Endothelial cell of umbilical vein (primary cell): ENCODE results near the gene EFNA5. TPM values are rescaled to one million over a fixed set of nuclear protein-coding genes. Genes with fewer than 3 reads are reported as not detected.
A peak's percentile ranks its signal among the peaks of the same experiment; 100 is the strongest.

Experiments
- BruUV-seq: library from RNA; stranded (reverse); fragments of 400-500 nt; replicated peaks from 2 replicates; lab custom pipeline; 2021; lab: Mats Ljungman, UMichigan
- CTCF ChIA-PET: fragments of 300-600, 350-600 bp; sonication (Branson Sonifier 250); formaldehyde crosslinking; loops from one replicate; lab custom pipeline; 2021; ENCODE audit warnings: antibody characterized with exemption, inconsistent platforms; lab: Charles Lee
- POLR2A ChIA-PET: fragments of 300-600, 350-600 bp; sonication (Branson Sonifier 250); formaldehyde crosslinking; loops from one replicate; lab custom pipeline; 2021; ENCODE audit warnings: antibody characterized with exemption, inconsistent platforms; lab: Charles Lee
- DNase-seq: peaks from one replicate; pipeline ENCODE4 v3.0.0-alpha.2; 2011; ENCODE audit warnings: low read depth, low spot score
- FAIRE-seq: peaks from 2 replicates; lab custom pipeline; 2011; peaks lifted over from hg19 to GRCh38; lab: Jason Lieb, UNC
- H2AFZ ChIP-seq: 2 replicates; pipeline ENCODE4 v1.6.0; 2012; ENCODE audit warnings: low read depth, low read length, control low read depth, inconsistent platforms
- H3K27ac ChIP-seq: 2 replicates; pipeline ENCODE4 v1.5.1; 2011; ENCODE audit warnings: low read depth, mild to moderate bottlenecking, control low read depth, low read length, moderate library complexity; ENCODE audit not compliant: insufficient read depth
- H3K27me3 ChIP-seq, 2 experiments: 2 replicates each; pipeline versions ENCODE4 v1.6.0 to v1.6.1; 2011; ENCODE audit warnings: low read length in 2 of 2, mixed read lengths in 1 of 2; ENCODE audit not compliant: control insufficient read depth in 2 of 2, insufficient read depth in 2 of 2
- H3K36me3 ChIP-seq, 2 experiments: 2 replicates in 1 of 2; 3 replicates in 1 of 2; pipeline ENCODE4 v1.5.1; 2011; ENCODE audit warnings: low read length in 2 of 2, mild to moderate bottlenecking in 1 of 2, moderate library complexity in 1 of 2; ENCODE audit not compliant: control insufficient read depth in 2 of 2, insufficient read depth in 2 of 2; ENCODE audit errors: extremely low read depth in 1 of 2
- H3K4me1 ChIP-seq: 3 replicates; pipeline ENCODE4 v1.5.1; 2011; ENCODE audit warnings: mild to moderate bottlenecking, low read length; ENCODE audit not compliant: control insufficient read depth, insufficient read depth; ENCODE audit errors: extremely low read depth
- H3K4me2 ChIP-seq: 2 replicates; pipeline ENCODE4 v1.6.1; 2011; ENCODE audit warnings: low read length, control low read depth, mixed read lengths; ENCODE audit not compliant: insufficient read depth
- H3K4me3 ChIP-seq, 3 experiments: fragments of 200-600 bp in 1 of 3; sonication (generic), shearing (Covaris generic) in 1 of 3; replicated peaks in 1 of 3; 2 replicates each; pipeline ENCODE4 v1.5.1; 2011 to 2016; ENCODE audit warnings: control low read depth in 3 of 3, low read length in 3 of 3, mild to moderate bottlenecking in 2 of 3, inconsistent platforms in 1 of 3, low read depth in 1 of 3, moderate library complexity in 1 of 3; ENCODE audit not compliant: insufficient read depth in 1 of 3
- H3K79me2 ChIP-seq: 2 replicates; pipeline ENCODE4 v1.6.0; 2012; ENCODE audit warnings: low read length, inconsistent platforms; ENCODE audit not compliant: control insufficient read depth, insufficient read depth
- H3K9ac ChIP-seq: replicated peaks from 2 replicates; pipeline ENCODE3; 2011; ENCODE audit warnings: low read length, control low read depth; ENCODE audit not compliant: insufficient read depth; ENCODE audit errors: extremely low read depth
- H3K9me1 ChIP-seq: replicated peaks from 3 replicates; pipeline ENCODE4 v1.6.0; 2011; ENCODE audit warnings: mild to moderate bottlenecking, low read length; ENCODE audit not compliant: control insufficient read depth, insufficient read depth; ENCODE audit errors: extremely low read depth
- H3K9me3 ChIP-seq: replicated peaks from 2 replicates; pipeline ENCODE4 v1.5.1; 2012; ENCODE audit warnings: low read length, inconsistent platforms; ENCODE audit not compliant: control insufficient read depth, insufficient read depth
- H4K20me1 ChIP-seq: replicated peaks from 2 replicates; pipeline ENCODE3; 2011; ENCODE audit warnings: mild to moderate bottlenecking, low read length; ENCODE audit not compliant: control insufficient read depth, insufficient read depth; ENCODE audit errors: extremely low read depth
- CTCF ChIP-seq, 2 donors: IDR thresholded peaks; 1 replicate in 1 of 2; 2 replicates in 1 of 2; pipeline ENCODE4 v1.5.1; 2011; ENCODE audit warnings: low read length in 2 of 2, mild to moderate bottlenecking in 2 of 2, moderate library complexity in 2 of 2, control low read depth in 1 of 2, inconsistent platforms in 1 of 2, low read depth in 1 of 2; ENCODE audit not compliant: insufficient read depth in 1 of 2; ENCODE audit errors: extremely low read depth in 1 of 2
- FOS ChIP-seq: IDR thresholded peaks from 2 replicates; pipeline ENCODE4 v1.6.1; 2011; ENCODE audit warnings: mild to moderate bottlenecking, low read length, moderate library complexity, borderline replicate concordance; ENCODE audit not compliant: insufficient read depth
- GATA2 ChIP-seq: IDR thresholded peaks from 2 replicates; pipeline ENCODE4 v1.7.0; 2011; ENCODE audit warnings: low read depth, mild to moderate bottlenecking, moderate library complexity, mixed read lengths, low read length; ENCODE audit not compliant: insufficient read length, insufficient read depth
- JUN ChIP-seq: IDR thresholded peaks from 2 replicates; pipeline ENCODE4 v1.6.1; 2011; ENCODE audit warnings: borderline replicate concordance, low read depth; ENCODE audit not compliant: insufficient read length, insufficient read depth
- MAX ChIP-seq: IDR thresholded peaks from 2 replicates; pipeline ENCODE4 v1.6.1; 2011; ENCODE audit not compliant: insufficient read depth, insufficient read length
- POLR2A ChIP-seq: IDR thresholded peaks from 2 replicates; pipeline ENCODE4 v1.6.1; 2012; ENCODE audit warnings: low read depth, mild to moderate bottlenecking, control low read depth, low read length
- POLR2AphosphoS5 ChIP-seq: IDR thresholded peaks from 2 replicates; pipeline ENCODE4 v1.6.1; 2012; ENCODE audit warnings: low read depth, mild to moderate bottlenecking, control low read depth, low read length, moderate library complexity; ENCODE audit not compliant: insufficient read depth
- dilution Hi-C: fragments of 300-500 bp; cut with MboI; formaldehyde crosslinking; loops from one replicate; pipeline ENCODE4 v1.15.0; 2019; ENCODE audit warnings: low sequenced_read_pairs; ENCODE audit not compliant: extremely low pct_ligation_motif_present
- intact Hi-C: fragments of 100-400 bp; cut with micrococcal nuclease; formaldehyde crosslinking; loops from one replicate; pipeline ENCODE4 v1.10.0; 2022
- polyA plus RNA-seq, 4 experiments: library from polyadenylated mRNA; depleted of rRNA in 3 of 4; stranded (reverse) in 3 of 4; unstranded in 1 of 4; fragments of >200 nt; gene quantifications; 2 replicates each; pipeline versions ENCODE4 v1.2.1 to v1.2.3, GENCODE V29; 2011 to 2012; ENCODE audit warnings: missing spikeins in 1 of 4
- total RNA-seq: library from RNA; stranded (reverse); gene quantifications from 2 replicates; pipeline ENCODE4 v1.2.3, GENCODE V29; 2021

Gene EFNA5
- total and polyA plus RNA-seq, 2 donors (not counting 3 experiments of a cell fraction or from before 2014, with no cell fraction given) = 13.6 to 22.1 TPM

GRCh38 chr5:107477492-107477891, 193.2 kb downstream of the EFNA5 start:
- Histone ChIP-seq H4K20me1 (no peaks in the 10 kb centered on the region), H3K9ac (peak overlapping the region; percentile 83), H3K4me3 (no peak overlapping the region), H3K4me2 (peak overlapping the region; percentile 40), H3K36me3 (no peaks in the 10 kb centered on the region), H3K4me1 (peaks cover 46% of the 10 kb centered on the region), H3K9me1 (no peaks in the 10 kb centered on the region), H2AFZ (no peak overlapping the region), H3K27me3 (no peaks in the 10 kb centered on the region), H3K9me3 (no peaks in the 10 kb centered on the region), H3K79me2 (peaks cover 2% of the 10 kb centered on the region), H3K27ac (peak overlapping the region; percentile 93)
- POLR2A ChIA-PET = no interaction called here
- BruUV-seq = no TSS peak
- no peak for TF ChIP-seq JUN
- TF ChIP-seq MAX = no peak
- TF ChIP-seq CTCF (IDR thresholded peaks at IDR 0.05; ENCODE audit: extremely low read depth in 1 of 2, insufficient read depth in 1 of 2, low read depth in 1 of 2, low read length in 2 of 2) = no peak
- no peak for TF ChIP-seq FOS
- TF ChIP-seq GATA2 = no peak
- no peak for TF ChIP-seq POLR2AphosphoS5
- no peak for TF ChIP-seq POLR2A
- dilution Hi-C loops (no loop called here), intact Hi-C loops (loop anchor here (1.0 to 2.0 kb wide), 4 partner anchors 8 to 94 kb away; no protein-coding TSS in a partner anchor)
- DNase-seq = no peak
- FAIRE-seq = no peak
- CTCF ChIA-PET = interaction anchor here (1.1 to 2.0 kb wide), 4 partner anchors 9 to 95 kb away, joined by 3 to 7 read pairs (median 3); no protein-coding TSS in a partner anchor
